Mucosa of stomach (tissue), 1 donor: ENCODE measurements around the gene TAF11L10.
"Not testable (repeated sequence)": the region's sequence is repeated elsewhere in the genome, so short reads cannot be mapped to it uniquely, and the experiment has no call there.

Source experiments
- H3K27me3 ChIP-seq: one replicate; pipeline ENCODE4 v1.7.0; 2013; ENCODE audit warnings: mild to moderate bottlenecking, low read length; ENCODE audit not compliant: control insufficient read depth, insufficient read depth
- H3K36me3 ChIP-seq: one replicate; pipeline ENCODE4 v1.7.0; 2013; ENCODE audit warnings: low read length; ENCODE audit not compliant: control insufficient read depth, insufficient read depth
- H3K4me1 ChIP-seq: one replicate; pipeline ENCODE4 v1.7.0; 2013; ENCODE audit warnings: mild to moderate bottlenecking, low read length; ENCODE audit not compliant: control insufficient read depth, insufficient read depth
- H3K4me3 ChIP-seq: one replicate; pipeline ENCODE4 v1.7.0; 2013; ENCODE audit warnings: low read length
- H3K9ac ChIP-seq: one replicate; pipeline ENCODE4 v1.7.0; 2013; ENCODE audit warnings: mild to moderate bottlenecking, low read length, moderate library complexity
- H3K9me3 ChIP-seq: one replicate; pipeline ENCODE4 v1.7.0; 2013; ENCODE audit warnings: mild to moderate bottlenecking, low read length, moderate library complexity; ENCODE audit not compliant: control insufficient read depth
- donor health status: Pancreatic carcinoma.

TAF11L10 gene

DNA sequence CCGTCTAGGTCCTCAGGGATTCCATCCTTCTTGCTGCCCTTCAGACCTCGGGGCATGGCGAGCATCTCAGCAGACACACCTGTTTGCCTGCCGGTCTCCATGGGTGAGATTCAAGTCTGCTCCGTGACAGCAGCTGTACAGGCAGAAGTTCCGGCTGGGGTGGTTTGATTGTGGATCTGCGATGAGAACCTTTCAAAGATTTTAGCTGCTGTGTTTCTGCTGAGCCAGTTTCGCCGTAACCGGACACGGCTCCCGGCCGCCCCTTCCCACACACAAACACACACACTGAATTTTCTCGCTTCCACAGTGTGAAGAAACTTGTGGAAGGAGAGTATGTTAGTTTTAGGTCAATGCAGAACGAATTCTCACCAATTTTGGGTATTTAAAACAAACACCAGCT is at the start of gene TAF11L10:
Gene TAF11L10, minus strand, starts transcription at position 101 of the 400 bp plus-strand sequence.
- not testable (repeated sequence) for H3K4me3 ChIP-seq, H3K36me3 ChIP-seq, H3K9me3 ChIP-seq, H3K27me3 ChIP-seq, H3K9ac ChIP-seq, H3K4me1 ChIP-seq

GRCh38 chr5:17634160-17634559 is 36.5 kb upstream of the TAF11L10 start, which contains the start of gene TAF11L14:
Gene TAF11L14 (plus strand): TSS chr5:17634460.
- Histone ChIP-seq H3K27me3 (no peaks in the 10 kb centered on the region), H3K9me3 (no peaks in the 10 kb centered on the region), H3K36me3 (no peaks in the 10 kb centered on the region), H3K4me3 (no peak within 1 kb of the TSS), H3K9ac (no peak within 1 kb of the TSS), H3K4me1 (no peaks in the 10 kb centered on the region)

DNA sequence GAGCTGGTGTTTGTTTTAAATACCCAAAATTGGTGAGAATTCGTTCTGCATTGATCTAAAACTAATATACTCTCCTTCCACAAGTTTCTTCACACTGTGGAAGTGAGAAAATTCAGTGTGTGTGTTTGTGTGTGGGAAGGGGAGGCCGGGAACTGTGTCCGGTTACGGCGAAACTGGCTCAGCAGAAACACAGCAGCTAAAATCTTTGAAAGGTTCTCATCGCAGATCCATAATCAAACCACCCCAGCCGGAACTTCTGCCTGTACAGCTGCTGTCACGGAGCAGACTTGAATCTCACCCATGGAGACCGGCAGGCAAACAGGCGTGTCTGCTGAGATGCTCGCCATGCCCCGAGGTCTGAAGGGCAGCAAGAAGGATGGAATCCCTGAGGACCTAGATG is 34.2 kb upstream of the TAF11L10 start, which contains the start of gene TAF11L13:
Gene TAF11L13, plus strand, starts transcription at position 301 of the 400 bp plus-strand sequence.
- not testable (repeated sequence) for H3K27me3 ChIP-seq, H3K4me1 ChIP-seq, H3K4me3 ChIP-seq

GRCh38 chr5:17625686-17626085 is 28.1 kb upstream of the TAF11L10 start:
- Histone ChIP-seq H3K9ac (no peak overlapping the region), H3K9me3 (no peaks in the 10 kb centered on the region), H3K27me3 (no peaks in the 10 kb centered on the region), H3K4me3 (no peak overlapping the region), H3K36me3 (no peaks in the 10 kb centered on the region), H3K4me1 (no peaks in the 10 kb centered on the region)

More for the DNA sequence above, 34.2 kb upstream of the TAF11L10 start, which contains the start of gene TAF11L13:
- H3K9me3 ChIP-seq, H3K9ac ChIP-seq, H3K36me3 ChIP-seq: not testable (repeated sequence)

DNA sequence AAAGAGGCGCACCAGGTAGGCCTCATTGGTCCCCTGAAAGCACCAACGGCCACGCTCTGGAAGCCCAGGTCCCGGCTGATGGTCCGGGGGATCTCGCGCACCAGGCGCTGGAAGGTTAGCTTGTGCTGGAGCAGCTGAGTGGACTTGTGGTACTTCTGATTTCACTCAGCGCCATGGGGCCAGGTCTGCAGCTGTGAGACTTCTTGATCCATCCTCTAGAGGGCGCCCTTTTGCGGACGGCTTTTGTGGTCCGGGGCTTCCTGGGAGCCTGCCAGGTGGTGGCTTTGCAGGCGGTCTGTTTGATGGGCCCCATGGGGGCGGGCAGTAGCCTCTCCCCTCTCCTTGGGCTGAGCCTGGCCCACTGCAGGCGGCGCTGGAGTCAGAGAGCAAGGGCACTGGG is 23.0 kb upstream of the TAF11L10 start:
- Histone ChIP-seq H3K4me1 (no peaks in the 10 kb centered on the region), H3K36me3 (no peaks in the 10 kb centered on the region), H3K27me3 (no peaks in the 10 kb centered on the region), H3K9me3 (no peaks in the 10 kb centered on the region), H3K4me3 (no peak overlapping the region), H3K9ac (no peak overlapping the region)

DNA sequence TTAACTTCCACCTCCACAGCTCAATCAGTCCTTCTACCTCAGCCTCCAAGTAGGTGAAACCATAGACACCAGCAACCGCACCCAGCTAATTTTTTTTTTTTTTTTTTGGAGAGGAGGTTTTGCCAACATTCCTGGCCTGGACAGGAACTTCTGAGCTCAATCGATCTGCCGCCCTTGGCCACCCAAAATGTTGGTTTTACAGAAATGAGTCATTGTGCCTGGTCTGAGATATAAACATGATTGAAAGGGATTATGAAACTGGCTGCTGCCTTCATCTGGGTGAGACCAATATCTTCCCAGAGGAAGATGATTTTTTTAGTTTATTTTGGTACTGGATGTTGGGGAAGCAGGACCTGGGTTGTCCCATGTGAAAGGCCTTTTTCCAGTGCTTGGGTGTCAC is 21.7 kb upstream of the TAF11L10 start:
- no peak overlapping the region for H3K4me3 ChIP-seq
- no peaks in the 10 kb centered on the region for H3K27me3 ChIP-seq
- H3K9me3 ChIP-seq = no peaks in the 10 kb centered on the region
- no peaks in the 10 kb centered on the region for H3K36me3 ChIP-seq
- no peak overlapping the region for H3K9ac ChIP-seq
- no peaks in the 10 kb centered on the region for H3K4me1 ChIP-seq

DNA sequence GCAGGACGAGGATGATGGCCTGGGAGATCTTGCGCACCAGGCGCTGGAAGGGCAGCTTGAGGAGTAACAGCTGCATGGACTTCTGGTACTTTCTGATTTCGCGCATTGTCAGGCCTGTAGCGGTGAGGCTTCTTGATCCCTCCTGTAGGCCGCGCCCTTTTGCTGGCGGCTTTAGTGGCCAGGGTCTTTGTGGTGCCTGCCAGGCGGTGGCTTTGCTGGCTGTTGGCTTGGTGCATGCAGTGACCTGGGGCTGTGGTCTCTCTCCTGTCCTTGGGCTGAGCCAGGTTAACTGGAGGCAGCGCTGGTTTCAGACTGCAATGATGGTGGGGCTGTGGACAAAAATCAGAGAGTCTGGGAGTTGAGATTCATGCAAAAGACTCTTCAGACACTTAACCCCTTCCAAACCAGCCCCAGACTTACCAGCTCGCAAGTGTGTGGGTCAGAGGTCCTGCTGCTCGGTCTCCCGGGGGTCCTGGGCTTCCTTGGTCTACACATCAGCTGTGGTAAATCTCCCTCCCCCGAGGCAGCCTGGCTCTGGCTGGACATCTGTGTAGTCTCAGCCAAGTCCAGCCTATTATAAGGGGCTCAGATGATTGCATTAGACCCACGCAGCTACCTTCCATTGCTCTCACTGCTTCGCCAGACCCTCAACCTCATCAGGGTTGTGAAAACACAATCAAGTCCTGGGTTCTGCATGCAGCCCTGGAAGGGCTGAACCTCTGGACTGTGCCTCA is 17.4 kb upstream of the TAF11L10 start:
- Histone ChIP-seq H3K4me3 (no peak overlapping the region), H3K36me3 (no peaks in the 10 kb centered on the region), H3K4me1 (no peaks in the 10 kb centered on the region), H3K9me3 (no peaks in the 10 kb centered on the region), H3K27me3 (no peaks in the 10 kb centered on the region), H3K9ac (no peak overlapping the region)

DNA sequence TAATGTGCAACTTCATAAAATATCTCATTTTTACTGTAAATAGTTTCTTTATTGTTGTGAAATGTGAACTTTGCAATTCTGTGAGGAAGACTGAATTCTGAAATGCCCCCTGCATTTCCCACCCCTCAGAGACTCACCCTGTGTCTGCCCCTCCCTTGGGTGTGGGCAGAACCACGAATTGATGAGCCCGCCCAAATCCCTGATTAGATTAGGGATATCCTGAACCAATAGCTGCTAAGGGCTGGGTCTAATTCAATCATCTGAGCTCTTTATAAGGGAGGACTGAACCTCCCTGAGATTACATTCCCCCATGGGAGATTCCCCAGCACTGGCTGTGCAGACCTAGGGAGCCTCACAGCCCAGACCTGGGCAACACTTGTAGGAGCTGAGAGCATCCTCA is 12.5 kb upstream of the TAF11L10 start, which contains the start of gene TAF11L12:
Gene TAF11L12, plus strand, starts transcription at position 301 of the 400 bp plus-strand sequence.
- H3K27me3 ChIP-seq, H3K9me3 ChIP-seq, H3K4me1 ChIP-seq, H3K36me3 ChIP-seq, H3K9ac ChIP-seq, H3K4me3 ChIP-seq: not testable (repeated sequence)

DNA sequence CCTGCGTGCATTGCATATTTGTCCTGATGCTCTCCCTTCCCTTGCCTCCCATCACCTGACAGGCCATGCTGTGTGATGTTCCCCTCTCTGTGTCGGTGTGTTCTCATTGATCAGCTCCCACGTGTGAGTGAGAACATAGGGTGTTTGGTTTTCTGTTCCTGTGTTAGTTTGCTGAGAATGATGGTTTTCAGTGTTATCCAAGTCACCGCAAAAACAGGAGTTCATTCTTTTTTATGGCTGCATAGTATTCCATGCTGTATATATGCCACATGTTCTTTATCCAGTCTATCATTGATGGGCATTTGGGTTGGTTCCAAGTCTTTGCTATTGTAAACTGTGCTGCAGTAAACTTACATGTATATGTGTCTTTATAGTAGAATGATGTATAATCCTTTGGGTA is 9.8 kb upstream of the TAF11L10 start:
- not testable (repeated sequence) for H3K4me3 ChIP-seq, H3K27me3 ChIP-seq, H3K36me3 ChIP-seq, H3K9me3 ChIP-seq, H3K4me1 ChIP-seq, H3K9ac ChIP-seq

GRCh38 chr5:17604951-17605350 is 7.3 kb upstream of the TAF11L10 start:
- Histone ChIP-seq H3K4me3 (no peak overlapping the region), H3K27me3 (no peaks in the 10 kb centered on the region), H3K4me1 (no peaks in the 10 kb centered on the region), H3K9me3 (no peaks in the 10 kb centered on the region), H3K9ac (no peak overlapping the region), H3K36me3 (no peaks in the 10 kb centered on the region)

DNA sequence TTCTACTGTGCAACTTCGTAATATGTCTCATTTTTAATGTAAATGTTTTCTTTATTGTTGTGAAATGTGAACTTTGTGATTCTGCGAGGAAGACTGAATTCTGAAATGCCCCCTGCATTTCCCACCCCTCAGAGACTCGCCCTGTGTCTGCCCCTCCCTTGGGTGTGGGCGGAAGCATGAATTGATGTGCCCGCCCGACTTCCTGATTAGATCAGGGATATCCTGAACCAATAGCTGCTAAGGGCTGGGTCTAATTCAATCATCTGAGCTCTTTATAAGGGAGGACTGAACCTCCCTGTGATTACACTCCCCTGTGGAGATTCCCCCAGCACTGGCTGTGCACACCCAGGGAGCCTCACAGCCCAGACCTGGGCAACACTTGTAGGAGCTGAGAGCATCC is 6.3 kb upstream of the TAF11L10 start, which contains the start of gene TAF11L11:
Gene TAF11L11, plus strand, starts transcription at position 304 of the 400 bp plus-strand sequence.
- H3K4me3 ChIP-seq, H3K36me3 ChIP-seq, H3K9me3 ChIP-seq, H3K9ac ChIP-seq, H3K27me3 ChIP-seq, H3K4me1 ChIP-seq: not testable (repeated sequence)

- H3K36me3 ChIP-seq, H3K27me3 ChIP-seq, H3K9me3 ChIP-seq, H3K9ac ChIP-seq, H3K4me3 ChIP-seq, H3K4me1 ChIP-seq: not testable (repeated sequence)
These were observed 3.4 kb downstream of the TAF11L10 start, which contains the start of gene TAF11L9 for GRCh38 chr5:17594255-17594654. Gene TAF11L9 (minus strand): TSS chr5:17594394.
